DOHH2 (cell line): ENCODE measurements around the gene RRP12.

ENCODE experiments used
- EZH2phosphoT487 ChIP-seq: fragments of 200-600 bp; sonication (generic); IDR thresholded peaks from 2 replicates; pipeline ENCODE4 v1.6.1; 2017; ENCODE audit warnings: borderline replicate concordance, mild to moderate bottlenecking, antibody characterized with exemption, low read length, moderate library complexity, mixed read lengths
- TF ChIP-seq, protein P1 (sequence below): fragments of 200-600 bp; sonication (generic); IDR thresholded peaks from one replicate; pipeline ENCODE4 v1.5.1; 2014; ENCODE audit warnings: antibody characterized with exemption, mild to moderate bottlenecking, low read depth, low read length; ENCODE audit not compliant: poor library complexity, severe bottlenecking

DNA sequence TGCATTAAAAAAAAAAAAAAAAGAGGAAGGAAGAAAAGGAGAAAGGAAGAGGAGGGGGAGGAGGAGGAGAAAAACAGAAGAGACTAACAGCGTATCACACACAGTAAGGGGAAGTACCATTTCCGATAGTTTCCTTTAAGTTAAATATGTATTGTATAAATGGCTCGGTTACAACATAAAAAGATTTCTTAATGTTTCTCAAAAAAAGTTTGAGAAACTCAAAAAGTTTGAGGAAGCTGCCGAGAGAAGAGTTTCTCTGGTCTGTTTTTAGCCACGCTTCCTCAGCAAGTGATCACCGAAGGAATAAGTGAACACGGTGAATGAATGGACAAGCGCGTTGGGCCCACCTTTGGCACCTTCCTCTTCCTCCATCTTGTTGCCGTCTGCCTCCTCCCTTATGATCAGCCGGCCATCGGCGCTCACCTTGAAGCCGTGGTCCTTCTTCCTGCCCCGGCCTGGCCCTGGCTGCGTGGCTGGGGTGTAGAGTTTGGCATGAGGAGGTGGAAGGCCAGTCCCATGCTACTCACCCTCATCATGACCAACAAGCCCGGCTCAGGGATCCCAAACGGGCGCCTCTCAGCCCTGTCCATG lies 35.3 kb downstream of the RRP12 start:
- TF ChIP-seq, protein P1, sequence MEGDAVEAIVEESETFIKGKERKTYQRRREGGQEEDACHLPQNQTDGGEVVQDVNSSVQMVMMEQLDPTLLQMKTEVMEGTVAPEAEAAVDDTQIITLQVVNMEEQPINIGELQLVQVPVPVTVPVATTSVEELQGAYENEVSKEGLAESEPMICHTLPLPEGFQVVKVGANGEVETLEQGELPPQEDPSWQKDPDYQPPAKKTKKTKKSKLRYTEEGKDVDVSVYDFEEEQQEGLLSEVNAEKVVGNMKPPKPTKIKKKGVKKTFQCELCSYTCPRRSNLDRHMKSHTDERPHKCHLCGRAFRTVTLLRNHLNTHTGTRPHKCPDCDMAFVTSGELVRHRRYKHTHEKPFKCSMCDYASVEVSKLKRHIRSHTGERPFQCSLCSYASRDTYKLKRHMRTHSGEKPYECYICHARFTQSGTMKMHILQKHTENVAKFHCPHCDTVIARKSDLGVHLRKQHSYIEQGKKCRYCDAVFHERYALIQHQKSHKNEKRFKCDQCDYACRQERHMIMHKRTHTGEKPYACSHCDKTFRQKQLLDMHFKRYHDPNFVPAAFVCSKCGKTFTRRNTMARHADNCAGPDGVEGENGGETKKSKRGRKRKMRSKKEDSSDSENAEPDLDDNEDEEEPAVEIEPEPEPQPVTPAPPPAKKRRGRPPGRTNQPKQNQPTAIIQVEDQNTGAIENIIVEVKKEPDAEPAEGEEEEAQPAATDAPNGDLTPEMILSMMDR, result no peak
- no peak for TF ChIP-seq EZH2phosphoT487
